ENCODE measurements around the gene GNB1L.

GRCh38 chr22:19734163-19734562, 120.5 kb downstream of the GNB1L start:
- no peak for TF ChIP-seq CTCF (IDR thresholded peaks at IDR 0.05)
- TF ChIP-seq POLR2A (IDR thresholded peaks at IDR 0.05): no peak

Measured in prostate gland (tissue), 2 donors.